GM19351 (cell line): ENCODE measurements around the gene TMEM240.
"Not testable (repeated sequence)": the region's sequence is repeated elsewhere in the genome, so short reads cannot be mapped to it uniquely, and the experiment has no call there.

Experiments used
- ATAC-seq: cut with Tn5 transposase; IDR thresholded peaks from one replicate; pipeline ENCODE4 v1.9.1; 2021; ENCODE audit warnings: mild to moderate bottlenecking, moderate library complexity; ENCODE audit not compliant: unreplicated experiment

The TMEM240 gene

DNA sequence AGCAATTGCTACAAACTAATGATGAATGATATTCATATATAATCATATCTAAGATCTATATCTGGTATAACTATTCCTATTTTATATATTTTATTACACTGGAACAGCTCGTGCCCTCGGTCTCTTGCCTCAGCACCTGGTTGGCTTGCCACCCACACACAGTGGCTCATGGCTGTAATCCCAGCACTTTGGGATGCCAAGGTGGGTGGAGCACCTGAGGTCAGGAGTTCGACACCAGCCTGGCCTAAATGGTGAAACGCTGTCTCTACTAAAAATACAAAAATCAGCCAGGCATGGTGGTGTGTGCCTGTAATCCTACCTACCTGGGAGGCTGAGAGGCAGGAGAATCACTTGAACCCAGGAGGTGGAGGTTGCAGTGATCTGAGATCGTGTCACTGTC is 34.6 kb downstream of the TMEM240 start:
- ATAC-seq, result not testable (repeated sequence)

DNA sequence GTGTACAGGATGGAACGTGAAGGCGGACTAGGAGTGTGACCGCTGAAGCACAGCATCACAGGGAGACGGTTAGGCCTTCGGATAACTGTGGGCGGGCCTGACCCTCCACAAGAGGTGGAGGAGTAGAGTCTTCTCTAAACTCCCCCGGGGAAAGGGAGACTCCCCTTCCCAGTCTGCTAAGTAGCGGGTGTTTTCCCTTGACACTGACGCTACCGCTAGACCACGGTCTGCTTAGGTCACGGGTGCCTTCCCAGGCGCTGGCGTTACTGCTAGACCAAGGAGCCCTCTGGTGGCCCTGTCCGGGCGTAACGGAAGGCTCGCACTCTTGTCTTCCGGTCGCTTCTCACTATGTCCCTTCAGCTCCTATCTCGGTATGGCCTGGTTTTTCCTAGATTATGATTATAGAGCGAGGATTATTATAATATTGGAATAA is 35.0 kb downstream of the TMEM240 start:
- not testable (repeated sequence) for ATAC-seq

DNA sequence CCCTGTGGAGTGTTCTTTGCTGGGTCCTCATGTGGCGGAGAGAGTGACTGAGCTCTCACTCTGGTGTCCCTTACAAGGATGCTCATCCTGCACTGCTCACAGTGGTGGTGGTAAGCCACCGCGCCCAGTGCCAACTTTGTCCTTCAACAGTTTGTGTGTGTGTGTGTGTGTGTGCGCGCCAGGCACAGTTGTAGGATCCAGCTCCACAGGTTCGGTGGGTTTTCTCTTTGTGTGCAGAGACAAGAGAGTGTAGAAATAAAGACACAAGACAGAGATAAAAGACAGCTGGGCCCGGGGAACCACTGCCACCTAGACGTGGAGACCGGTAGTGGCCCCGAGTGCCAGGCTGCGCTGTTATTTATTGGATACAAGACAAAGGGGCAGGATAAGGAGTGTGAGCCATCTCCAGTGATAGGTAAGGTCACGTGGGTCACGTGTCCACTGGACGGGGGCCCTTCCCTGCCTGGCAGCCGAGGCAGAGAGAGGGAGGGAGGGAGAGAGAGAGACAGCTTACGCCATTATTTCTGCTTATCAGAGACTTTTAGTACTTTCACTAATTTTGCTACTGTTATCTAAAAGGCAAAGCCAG is 35.6 kb downstream of the TMEM240 start:
- not testable (repeated sequence) for ATAC-seq

DNA sequence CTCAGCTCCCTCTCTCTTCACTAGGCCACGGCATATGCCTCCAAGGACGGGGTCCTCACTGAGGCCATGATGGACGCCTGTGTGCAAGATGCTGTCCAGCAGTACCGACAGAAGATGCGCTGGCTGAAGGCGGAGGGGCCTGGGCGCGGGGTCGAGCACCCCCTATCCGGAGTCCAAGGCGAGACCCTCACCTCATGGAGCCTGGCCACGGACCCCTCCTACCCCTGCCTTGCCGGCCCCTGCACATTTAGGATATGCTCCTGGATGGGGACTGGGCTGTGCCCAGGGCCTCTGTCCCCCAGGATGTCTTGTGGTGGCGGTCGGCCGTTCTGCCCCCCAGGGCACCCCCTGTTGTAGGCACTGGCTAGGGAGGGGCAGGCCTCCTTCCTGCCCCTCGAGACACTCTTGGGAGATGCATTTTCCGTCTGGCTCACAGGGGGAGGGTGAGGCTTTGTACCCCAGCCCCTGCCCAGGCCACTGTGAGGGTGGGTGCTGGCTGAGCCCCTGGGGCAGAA is 44.9 kb downstream of the TMEM240 start:
- ATAC-seq, result not testable (repeated sequence)

DNA sequence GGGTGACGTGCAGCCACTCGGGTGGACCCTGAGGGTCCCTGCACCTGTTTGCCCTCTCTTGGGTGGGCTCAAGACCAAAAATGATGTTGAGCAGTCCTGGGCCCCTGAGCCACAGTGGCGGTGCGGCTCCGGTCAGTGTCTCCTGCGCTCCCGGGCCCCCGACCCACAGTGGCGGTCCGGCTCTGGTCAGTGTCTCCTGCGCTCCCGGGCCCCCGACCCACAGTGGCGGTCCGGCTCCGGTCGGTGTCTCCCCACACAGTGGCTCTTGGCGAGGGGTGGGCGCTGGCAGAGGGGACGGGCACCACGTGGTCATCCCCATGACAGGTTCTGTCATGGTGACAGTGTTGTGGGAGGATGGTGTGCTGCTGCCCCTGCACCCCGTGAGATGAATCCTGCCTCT is 46.1 kb downstream of the TMEM240 start:
- not testable (repeated sequence) for ATAC-seq

DNA sequence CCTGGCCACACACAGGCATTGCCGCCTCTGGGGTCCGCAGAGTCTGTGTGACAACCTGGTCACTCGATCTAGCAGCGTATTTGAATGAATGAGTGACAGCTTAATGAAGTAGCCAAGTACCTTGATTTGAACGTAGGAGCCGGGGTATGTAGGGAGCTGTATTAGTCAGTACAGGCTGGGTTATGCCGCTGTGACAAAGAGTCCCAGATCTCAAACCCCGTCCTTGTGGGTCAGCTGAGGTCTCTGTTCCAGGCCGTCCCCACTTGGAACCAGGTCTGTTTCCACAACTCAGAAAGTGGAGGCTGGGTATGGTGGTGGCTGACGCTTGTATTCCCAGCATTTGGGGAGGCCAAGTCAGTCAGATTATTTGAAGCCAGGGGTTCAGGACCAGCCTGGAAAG is 48.8 kb downstream of the TMEM240 start:
- ATAC-seq, result no peak

DNA sequence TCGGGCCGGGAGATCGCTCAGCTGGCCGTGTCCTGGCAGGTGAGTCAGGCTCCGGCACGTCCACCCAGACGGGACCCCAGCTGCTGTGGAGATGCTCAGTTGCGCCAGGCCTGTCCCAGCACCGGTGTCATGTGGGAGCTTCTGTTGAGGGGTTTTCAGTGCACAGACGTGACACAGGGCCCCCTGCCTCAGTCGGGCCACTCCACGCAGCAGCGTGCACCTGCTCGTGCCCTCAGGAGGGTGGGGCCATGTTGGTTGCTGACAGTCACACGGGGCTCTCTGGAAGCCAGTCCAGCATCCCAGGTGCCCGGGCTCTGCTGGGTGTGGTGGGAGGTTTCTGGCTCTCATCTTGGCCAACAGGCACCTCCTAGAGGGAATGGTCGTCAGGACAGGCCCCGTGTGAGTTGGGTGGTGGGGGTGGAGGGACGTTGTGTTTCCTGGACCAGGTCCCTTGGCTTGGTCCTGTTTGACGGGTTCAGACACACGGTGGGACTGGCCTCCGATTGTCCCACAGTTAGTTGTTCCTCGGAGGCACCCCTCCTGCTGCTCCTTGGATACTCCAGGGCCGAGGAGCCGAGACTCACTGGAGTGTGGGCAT is 49.7 kb downstream of the TMEM240 start:
- ATAC-seq, result no peak

DNA sequence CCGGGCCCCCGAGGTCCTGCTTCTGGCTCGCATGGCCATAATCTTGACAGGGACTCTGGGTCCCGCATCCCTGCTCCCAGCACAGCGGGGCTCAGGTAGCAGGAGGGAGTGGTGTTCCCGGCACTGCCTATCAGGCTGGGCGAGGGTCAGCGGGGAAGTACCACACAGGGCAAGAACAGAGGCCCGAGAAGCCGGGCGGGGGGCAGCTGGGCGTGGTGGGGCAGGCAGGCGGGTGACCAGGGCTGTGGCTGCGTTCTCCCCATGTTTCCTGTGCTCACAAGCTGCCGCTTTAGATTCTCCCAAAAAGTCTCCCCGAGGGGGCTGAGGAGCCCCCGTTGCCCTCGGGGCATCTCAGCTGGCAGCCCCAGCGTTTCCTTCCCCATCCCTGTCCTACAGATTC is 50.6 kb downstream of the TMEM240 start:
- ATAC-seq, result no peak

DNA sequence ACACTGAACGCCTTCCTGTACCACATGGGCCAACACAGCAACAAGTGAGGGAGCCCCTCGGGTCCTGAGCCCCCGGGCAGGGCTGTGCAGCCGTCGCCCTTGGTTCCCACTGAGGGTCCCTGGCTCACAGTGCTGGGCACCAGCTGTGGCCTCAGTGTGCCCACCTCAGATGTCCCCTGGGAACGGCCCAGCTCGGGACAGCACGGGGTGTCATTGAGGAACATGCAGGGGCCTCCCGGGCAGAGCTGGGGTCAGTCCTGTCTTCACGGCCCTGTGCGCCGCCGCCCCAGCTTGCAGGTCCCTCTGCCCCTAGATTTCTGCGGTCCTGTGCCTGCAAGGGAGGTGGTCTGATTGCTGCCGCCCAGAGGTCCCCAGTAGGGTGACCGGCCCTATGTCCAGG is 51.2 kb downstream of the TMEM240 start:
- no peak for ATAC-seq

DNA sequence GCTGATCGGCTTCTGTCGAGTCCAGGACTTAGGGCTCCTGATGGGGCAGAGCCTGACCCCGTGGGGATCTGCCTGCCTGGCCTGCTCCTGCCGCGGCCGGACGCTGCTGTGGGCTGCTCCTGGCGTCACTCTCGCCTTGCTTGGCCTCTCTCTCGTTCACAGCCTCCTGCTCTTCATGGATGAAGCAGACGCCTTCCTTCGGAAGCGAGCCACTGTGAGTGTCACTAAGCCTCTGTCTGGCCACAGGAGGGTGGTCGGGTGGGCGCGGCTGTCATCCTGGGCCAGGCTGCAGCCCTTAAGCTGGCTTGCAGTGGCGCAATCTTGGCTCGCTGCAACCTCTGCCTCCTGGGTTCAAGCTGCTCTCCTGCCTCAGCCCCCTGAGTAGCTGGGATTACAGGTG is 52.7 kb downstream of the TMEM240 start:
- ATAC-seq, result no peak

DNA sequence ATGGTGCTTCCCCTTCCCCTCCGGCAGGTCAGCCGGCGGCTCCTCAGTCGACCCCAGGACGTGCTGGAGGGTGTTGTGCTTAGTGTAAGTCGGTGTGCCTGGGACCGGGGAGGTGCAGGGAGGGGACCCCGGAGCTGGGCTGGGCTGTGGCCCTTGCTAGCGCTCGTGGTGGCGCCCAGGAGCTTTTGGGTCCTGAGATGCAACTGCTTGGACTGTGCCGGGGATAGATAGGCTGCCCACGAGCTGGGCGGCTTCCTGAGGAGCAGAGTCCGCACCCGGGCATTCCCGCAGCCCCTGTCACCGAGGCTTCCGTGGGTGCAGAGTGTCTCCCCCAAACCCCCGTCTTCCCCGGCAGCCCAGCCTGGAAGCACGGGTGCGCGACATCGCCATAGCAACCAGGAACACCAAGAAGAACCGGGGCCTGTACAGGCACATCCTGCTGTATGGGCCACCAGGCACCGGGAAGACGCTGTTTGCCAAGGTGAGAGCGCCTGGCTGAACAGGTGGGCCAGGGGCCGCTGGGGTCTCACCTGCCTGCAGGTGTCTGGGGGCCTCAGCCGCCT is 54.6 kb downstream of the TMEM240 start:
- not testable (repeated sequence) for ATAC-seq

DNA sequence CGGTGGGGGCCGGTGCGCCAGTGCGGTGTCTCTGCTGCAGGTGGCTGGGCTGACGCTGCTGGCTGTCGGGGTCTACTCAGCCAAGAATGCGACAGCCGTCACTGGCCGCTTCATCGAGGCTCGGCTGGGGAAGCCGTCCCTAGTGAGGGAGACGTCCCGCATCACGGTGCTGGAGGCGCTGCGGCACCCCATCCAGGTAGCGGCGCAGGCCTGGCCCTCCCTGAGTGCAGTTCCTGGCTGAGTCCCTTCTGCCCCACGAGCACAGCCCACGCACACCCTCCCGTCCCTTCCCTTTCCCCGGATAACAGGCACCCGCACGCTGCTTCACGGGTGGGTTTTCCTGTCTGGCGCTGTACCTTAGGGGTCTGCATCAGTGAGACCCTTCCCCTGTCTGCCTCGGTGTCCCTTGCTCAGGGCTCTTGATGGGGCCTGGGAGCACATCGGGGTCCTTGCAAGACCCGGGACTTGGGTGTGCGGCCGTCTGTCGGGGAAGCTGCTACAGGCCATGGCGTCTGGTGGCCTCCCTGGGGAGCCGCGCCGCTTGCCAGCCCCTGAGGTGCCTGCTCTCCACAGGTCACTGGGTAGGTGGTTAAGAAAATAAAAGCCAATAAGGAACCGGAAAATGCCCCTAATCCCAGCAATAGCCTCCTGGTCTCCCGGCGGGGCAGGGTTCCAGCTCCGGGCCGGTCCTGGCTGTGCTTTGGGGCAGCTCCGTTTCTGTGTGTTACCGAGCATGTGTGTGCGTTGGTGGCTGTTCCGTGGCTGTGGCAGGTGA is 55.3 kb downstream of the TMEM240 start:
- ATAC-seq, result not testable (repeated sequence)
